SU-DHL-6 (cell line): ENCODE results near the gene HSP90B1.

ENCODE experiments used
- H2AFZ ChIP-seq: fragments of 200-600 bp; sonication (generic); 2 replicates; pipeline ENCODE4 v1.6.1; 2014; ENCODE audit warnings: low read depth, mild to moderate bottlenecking, moderate library complexity, mixed read lengths, antibody characterized with exemption, low read length; ENCODE audit not compliant: severe bottlenecking
- H3F3A ChIP-seq: fragments of 200-600 bp; shearing (Covaris generic); 2 replicates; pipeline ENCODE4 v1.6.0; 2016; ENCODE audit warnings: antibody characterized with exemption, mild to moderate bottlenecking; ENCODE audit not compliant: insufficient read depth
- H3K27ac ChIP-seq: fragments of 200-600 bp; sonication (generic); 2 replicates; pipeline ENCODE4 v1.5.1; 2016; ENCODE audit warnings: low read depth, mild to moderate bottlenecking, low read length, moderate library complexity, mixed read lengths
- H3K27me3 ChIP-seq: fragments of 200-600 bp; sonication (generic), shearing (Covaris generic); 2 replicates; pipeline ENCODE4 v1.6.0; 2014; ENCODE audit warnings: mild to moderate bottlenecking, low read length
- H3K36me3 ChIP-seq: fragments of 200-600 bp; sonication (generic); 2 replicates; pipeline ENCODE4 v1.6.1; 2014; ENCODE audit warnings: mild to moderate bottlenecking, low read length, mixed read lengths
- H3K4me2 ChIP-seq: fragments of 300-600, 200-600 bp; shearing (Covaris generic), sonication (generic); 2 replicates; pipeline ENCODE4 v1.6.0; 2014; ENCODE audit warnings: low read length, low read depth, mild to moderate bottlenecking; ENCODE audit not compliant: poor library complexity, severe bottlenecking
- H3K4me3 ChIP-seq: fragments of 200-600 bp; sonication (generic); 2 replicates; pipeline ENCODE4 v1.5.1; 2014; ENCODE audit warnings: antibody characterized with exemption, low read length, mild to moderate bottlenecking, mixed read lengths; ENCODE audit not compliant: insufficient read depth, poor library complexity, severe bottlenecking
- H3K79me2 ChIP-seq: fragments of 200-600 bp; sonication (generic); 2 replicates; pipeline ENCODE4 v1.6.1; 2014; ENCODE audit warnings: mild to moderate bottlenecking, low read length, moderate library complexity; ENCODE audit not compliant: insufficient read depth
- H3K9ac ChIP-seq: fragments of 200-600 bp; sonication (generic); 2 replicates; pipeline ENCODE4 v1.7.0; 2014; ENCODE audit warnings: mild to moderate bottlenecking, low read length
- H3K9me2 ChIP-seq: fragments of 200-600 bp; sonication (generic); replicated peaks from 2 replicates; pipeline ENCODE4 v1.6.1; 2014; ENCODE audit warnings: low read length; ENCODE audit not compliant: insufficient read depth
- H3K9me3 ChIP-seq: fragments of 200-600 bp; sonication (generic); 2 replicates; pipeline ENCODE4 v1.6.1; 2014; ENCODE audit warnings: low read length, mixed read lengths; ENCODE audit not compliant: insufficient read depth
- H4K20me1 ChIP-seq: fragments of 200-600 bp; sonication (generic); 2 replicates; pipeline ENCODE4 v1.6.1; 2014; ENCODE audit warnings: low read depth, mild to moderate bottlenecking, antibody characterized with exemption, low read length, moderate library complexity, mixed read lengths
- EZH2phosphoT487 ChIP-seq: fragments of 200-600 bp; sonication (generic), shearing (Covaris generic); conservative IDR thresholded peaks from 2 replicates; pipeline ENCODE4 v1.6.1; 2018; ENCODE audit warnings: mild to moderate bottlenecking, antibody characterized with exemption, low read length, moderate library complexity, mixed read lengths
- TF ChIP-seq, protein P1 (sequence below): fragments of 200-600 bp; sonication (generic); IDR thresholded peaks from one replicate; pipeline ENCODE4 v1.5.1; 2017; ENCODE audit warnings: antibody characterized with exemption, mild to moderate bottlenecking, low read length, moderate library complexity; ENCODE audit not compliant: insufficient read depth, poor library complexity, severe bottlenecking

The HSP90B1 gene

GRCh38 chr12:103986829-103987228, 56.6 kb downstream of the HSP90B1 start:
- Histone ChIP-seq H3K36me3 (peaks cover 41% of the 10 kb centered on the region; the same call in 1 of the 2 replicates), H3K9me3 (no peaks in the 10 kb centered on the region), H2AFZ (no peak overlapping the region), H3K4me2 (no peak overlapping the region), H3F3A (peaks cover 6% of the 10 kb centered on the region; the same call in 1 of the 2 replicates), H3K9ac (no peak overlapping the region), H3K79me2 (0 out of 2 replicates have a peak, but pooled peaks cover 6% of the 10 kb centered on the region), H4K20me1 (no peaks in the 10 kb centered on the region), H3K9me2 (no peaks in the 10 kb centered on the region), H3K4me3 (no peak overlapping the region), H3K27me3 (no peaks in the 10 kb centered on the region), H3K27ac (no peak overlapping the region)
- TF ChIP-seq, protein P1, sequence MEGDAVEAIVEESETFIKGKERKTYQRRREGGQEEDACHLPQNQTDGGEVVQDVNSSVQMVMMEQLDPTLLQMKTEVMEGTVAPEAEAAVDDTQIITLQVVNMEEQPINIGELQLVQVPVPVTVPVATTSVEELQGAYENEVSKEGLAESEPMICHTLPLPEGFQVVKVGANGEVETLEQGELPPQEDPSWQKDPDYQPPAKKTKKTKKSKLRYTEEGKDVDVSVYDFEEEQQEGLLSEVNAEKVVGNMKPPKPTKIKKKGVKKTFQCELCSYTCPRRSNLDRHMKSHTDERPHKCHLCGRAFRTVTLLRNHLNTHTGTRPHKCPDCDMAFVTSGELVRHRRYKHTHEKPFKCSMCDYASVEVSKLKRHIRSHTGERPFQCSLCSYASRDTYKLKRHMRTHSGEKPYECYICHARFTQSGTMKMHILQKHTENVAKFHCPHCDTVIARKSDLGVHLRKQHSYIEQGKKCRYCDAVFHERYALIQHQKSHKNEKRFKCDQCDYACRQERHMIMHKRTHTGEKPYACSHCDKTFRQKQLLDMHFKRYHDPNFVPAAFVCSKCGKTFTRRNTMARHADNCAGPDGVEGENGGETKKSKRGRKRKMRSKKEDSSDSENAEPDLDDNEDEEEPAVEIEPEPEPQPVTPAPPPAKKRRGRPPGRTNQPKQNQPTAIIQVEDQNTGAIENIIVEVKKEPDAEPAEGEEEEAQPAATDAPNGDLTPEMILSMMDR = no peak
- no peak for TF ChIP-seq EZH2phosphoT487

DNA sequence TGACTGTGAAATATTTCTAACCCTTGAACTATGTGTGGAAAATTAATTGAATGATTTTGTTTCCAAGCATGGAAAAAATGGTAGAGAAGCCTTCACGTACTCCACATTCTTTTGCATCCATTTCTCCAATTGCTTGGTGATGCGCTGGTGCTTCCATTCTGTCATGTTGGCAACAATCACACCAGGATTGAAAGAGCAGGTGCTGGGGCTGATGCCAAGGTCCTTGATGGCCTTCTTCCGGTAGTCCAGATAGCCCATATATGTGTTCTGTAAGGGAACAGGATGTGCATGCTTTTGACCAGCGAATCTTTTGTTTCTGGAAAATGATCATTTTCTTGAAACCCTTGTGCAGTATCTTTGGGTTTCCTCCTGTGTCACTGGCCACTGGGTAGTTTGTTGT, 64.0 kb downstream of the HSP90B1 start:
- Histone ChIP-seq H2AFZ (no peak overlapping the region), H3F3A (peaks cover 3% of the 10 kb centered on the region; the same call in 1 of the 2 replicates), H3K4me3 (no peak overlapping the region), H3K79me2 (no peaks in the 10 kb centered on the region), H3K36me3 (peaks cover 5% of the 10 kb centered on the region; the same call in 1 of the 2 replicates), H3K9me2 (no peaks in the 10 kb centered on the region), H3K9me3 (no peaks in the 10 kb centered on the region), H3K27me3 (no peaks in the 10 kb centered on the region), H3K27ac (no peak overlapping the region), H4K20me1 (no peaks in the 10 kb centered on the region), H3K9ac (no peak overlapping the region), H3K4me2 (no peak overlapping the region)
- TF ChIP-seq EZH2phosphoT487 = no peak
- TF ChIP-seq, protein P1 = no peak

DNA sequence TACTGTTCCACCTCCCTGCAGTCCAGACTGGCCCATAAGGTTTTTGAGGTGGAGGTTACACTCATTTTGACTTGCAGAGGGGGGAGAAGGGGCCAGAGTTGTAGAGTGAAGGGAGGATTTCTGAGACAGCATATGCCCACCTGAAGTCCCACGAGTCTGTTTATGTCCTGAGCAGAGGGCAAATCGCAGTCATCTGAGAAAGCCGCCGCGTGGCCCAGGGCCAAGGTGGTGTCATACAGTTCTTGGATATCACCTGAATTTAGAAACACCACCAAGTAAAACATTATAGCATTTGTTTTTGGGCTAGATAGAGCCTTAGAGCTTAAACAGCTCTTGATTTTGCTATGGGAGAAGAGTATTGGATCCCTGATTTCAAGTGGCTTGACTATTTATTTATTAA, 66.4 kb downstream of the HSP90B1 start:
- Histone ChIP-seq H2AFZ (no peak overlapping the region), H3K9me3 (no peaks in the 10 kb centered on the region), H3F3A (no peaks in the 10 kb centered on the region), H3K27ac (no peak overlapping the region), H3K9ac (no peak overlapping the region), H4K20me1 (no peaks in the 10 kb centered on the region), H3K79me2 (no peaks in the 10 kb centered on the region), H3K4me2 (no peak overlapping the region), H3K4me3 (no peak overlapping the region), H3K36me3 (no peaks in the 10 kb centered on the region), H3K9me2 (no peaks in the 10 kb centered on the region), H3K27me3 (no peaks in the 10 kb centered on the region)
- no peak for TF ChIP-seq EZH2phosphoT487
- TF ChIP-seq, protein P1 = no peak
